Measurements from ENCODE around the gene TAGLN. TPM values are rescaled to one million over a fixed set of nuclear protein-coding genes. Genes with fewer than 3 reads are reported as not detected.
A peak's percentile ranks its signal among the peaks of the same experiment; 100 is the strongest.

TAGLN gene
- total RNA-seq, 4 donors from 2014 or later, result 110 to 361 (median 254) TPM

DNA sequence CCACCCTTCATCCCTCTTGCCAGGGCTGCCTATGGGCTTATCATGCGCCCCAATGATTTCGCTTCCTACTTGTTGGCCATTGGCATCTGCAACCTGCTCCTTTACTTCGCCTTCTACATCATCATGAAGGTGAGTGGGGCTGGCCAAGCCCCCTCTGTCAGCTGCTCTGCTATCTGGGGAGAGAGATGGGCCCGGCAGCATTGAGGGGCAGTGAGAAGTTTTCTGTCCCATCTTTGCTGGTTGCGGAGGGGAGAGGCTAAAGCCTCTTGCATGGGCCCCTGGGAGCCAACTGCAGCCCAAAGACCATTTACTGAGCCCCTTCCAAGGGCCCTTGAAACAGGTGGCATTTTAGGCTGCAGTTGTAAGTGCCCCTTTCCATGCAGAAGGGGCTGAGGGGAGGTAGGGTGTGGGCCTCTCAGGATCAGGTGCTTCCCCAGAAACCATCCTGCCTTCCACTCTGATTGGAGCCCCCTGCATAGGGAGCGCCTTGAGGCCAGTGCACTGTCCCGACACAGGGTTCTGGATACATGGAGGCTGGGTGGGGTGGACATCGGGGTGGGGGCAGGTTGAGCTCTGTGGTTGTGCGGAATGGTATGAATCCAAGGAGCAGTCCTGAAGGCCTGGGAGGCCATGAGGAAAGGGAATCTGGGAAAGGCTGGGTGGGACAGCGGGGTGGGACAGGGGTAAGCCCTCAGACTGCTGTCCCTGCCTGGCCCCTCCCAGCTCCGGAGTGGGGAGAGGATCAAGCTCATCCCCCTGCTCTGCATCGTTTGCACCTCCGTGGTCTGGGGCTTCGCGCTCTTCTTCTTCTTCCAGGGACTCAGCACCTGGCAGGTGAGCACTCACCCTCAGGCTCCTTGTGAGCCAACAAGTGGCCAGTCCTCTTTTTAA is 5.8 kb upstream of the TAGLN start:
- H3K4me3 ChIP-seq, result no peak overlapping the region
- H3K36me3 ChIP-seq, result peaks cover 0 to 83% (median 0%) of the 10 kb centered on the region in 3 donors
- H3K27me3 ChIP-seq, result no peaks in the 10 kb centered on the region
- H3K4me1 ChIP-seq, result peaks cover 0 to 28% (median 12%) of the 10 kb centered on the region in 4 donors
- H3K9me3 ChIP-seq, result no peaks in the 10 kb centered on the region
- DNase-seq, result peak in 1 of 3 donors; percentile 37
- H3K27ac ChIP-seq, result no peak overlapping the region
- no peak for TF ChIP-seq CTCF (IDR thresholded peaks at IDR 0.05)
- TF ChIP-seq POLR2A (IDR thresholded peaks at IDR 0.05), result no peak

GRCh38 chr11:117194267-117194666 is 4.9 kb upstream of the TAGLN start:
- no peaks in the 10 kb centered on the region for H3K9me3 ChIP-seq
- no peak overlapping the region for H3K4me3 ChIP-seq
- H3K27ac ChIP-seq, result peak overlapping the region in 1 of 4 donors; percentile 52
- TF ChIP-seq CTCF (IDR thresholded peaks at IDR 0.05) (no peak), POLR2A (IDR thresholded peaks at IDR 0.05) (no peak)
- H3K27me3 ChIP-seq, result no peaks in the 10 kb centered on the region
- H3K4me1 ChIP-seq, result peaks cover 0 to 34% (median 5%) of the 10 kb centered on the region in 4 donors
- H3K36me3 ChIP-seq, result peaks cover 0 to 74% (median 0%) of the 10 kb centered on the region in 3 donors
- DNase-seq, result no peak

DNA sequence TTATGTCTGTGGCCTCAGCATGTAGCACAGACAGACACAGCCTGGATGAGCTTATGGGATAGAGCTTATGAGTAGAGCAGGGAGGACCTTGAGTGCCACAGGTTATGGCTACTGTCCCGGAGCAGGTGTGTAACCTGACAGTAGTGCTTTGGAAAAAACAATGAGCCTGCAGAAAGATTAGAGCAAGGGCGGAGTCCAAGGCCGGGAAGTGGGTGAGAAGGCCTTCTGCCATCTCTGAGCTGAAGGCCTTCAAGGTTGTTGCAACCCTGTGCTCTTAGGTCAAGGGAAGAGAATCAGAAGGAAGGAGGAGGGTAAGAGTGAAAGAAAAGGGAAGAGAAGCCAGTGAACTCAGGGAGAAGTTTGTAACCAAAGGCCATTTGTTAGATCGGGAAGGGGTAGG is 3.9 kb upstream of the TAGLN start:
- H3K9me3 ChIP-seq, result no peaks in the 10 kb centered on the region
- peaks cover 0 to 29% (median under 1%) of the 10 kb centered on the region in 4 donors for H3K4me1 ChIP-seq
- no peaks in the 10 kb centered on the region for H3K27me3 ChIP-seq
- peak in 2 of 3 donors; percentile 73 to 75 for DNase-seq
- H3K27ac ChIP-seq, result peak overlapping the region in 2 of 4 donors; percentile 40 to 65
- H3K4me3 ChIP-seq, result no peak overlapping the region
- H3K36me3 ChIP-seq, result peaks cover 0 to 64% (median 0%) of the 10 kb centered on the region in 3 donors
- no peak for TF ChIP-seq CTCF (IDR thresholded peaks at IDR 0.05)
- TF ChIP-seq POLR2A (IDR thresholded peaks at IDR 0.05), result peak in 1 of 2 donors; percentile 32

DNA sequence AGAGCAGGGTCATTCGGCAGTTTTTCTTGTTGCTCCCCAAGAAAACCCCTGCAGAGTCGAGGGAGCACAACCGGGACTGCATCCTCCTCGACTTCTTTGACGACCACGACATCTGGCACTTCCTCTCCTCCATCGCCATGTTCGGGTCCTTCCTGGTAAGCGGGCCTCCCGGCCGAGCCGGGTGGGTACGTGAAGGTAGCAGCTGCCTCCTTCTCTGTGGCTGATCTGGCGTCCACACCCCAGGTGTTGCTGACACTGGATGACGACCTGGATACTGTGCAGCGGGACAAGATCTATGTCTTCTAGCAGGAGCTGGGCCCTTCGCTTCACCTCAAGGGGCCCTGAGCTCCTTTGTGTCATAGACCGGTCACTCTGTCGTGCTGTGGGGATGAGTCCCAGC is 3.4 kb upstream of the TAGLN start:
- no peak for DNase-seq
- Histone ChIP-seq H3K36me3 (peaks cover 0 to 59% (median 0%) of the 10 kb centered on the region in 3 donors), H3K4me3 (no peak overlapping the region), H3K27me3 (no peaks in the 10 kb centered on the region), H3K4me1 (peaks cover 0 to 29% (median 0%) of the 10 kb centered on the region in 4 donors), H3K9me3 (no peaks in the 10 kb centered on the region), H3K27ac (peak overlapping the region in 2 of 4 donors; percentile 40 to 65)
- no peak for TF ChIP-seq POLR2A (IDR thresholded peaks at IDR 0.05)
- TF ChIP-seq CTCF (IDR thresholded peaks at IDR 0.05), result no peak

DNA sequence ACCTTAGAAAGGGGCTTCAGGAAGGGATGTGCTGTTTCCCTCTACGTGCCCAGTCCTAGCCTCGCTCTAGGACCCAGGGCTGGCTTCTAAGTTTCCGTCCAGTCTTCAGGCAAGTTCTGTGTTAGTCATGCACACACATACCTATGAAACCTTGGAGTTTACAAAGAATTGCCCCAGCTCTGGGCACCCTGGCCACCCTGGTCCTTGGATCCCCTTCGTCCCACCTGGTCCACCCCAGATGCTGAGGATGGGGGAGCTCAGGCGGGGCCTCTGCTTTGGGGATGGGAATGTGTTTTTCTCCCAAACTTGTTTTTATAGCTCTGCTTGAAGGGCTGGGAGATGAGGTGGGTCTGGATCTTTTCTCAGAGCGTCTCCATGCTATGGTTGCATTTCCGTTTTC is 2.2 kb upstream of the TAGLN start:
- H3K9me3 ChIP-seq, result no peaks in the 10 kb centered on the region
- H3K4me1 ChIP-seq, result peaks cover 0 to 29% (median 0%) of the 10 kb centered on the region in 4 donors
- peak overlapping the region in 3 of 4 donors; percentile 62 to 89 (median 78) for H3K27ac ChIP-seq
- DNase-seq, result no peak
- H3K36me3 ChIP-seq, result peaks cover 0 to 48% (median 0%) of the 10 kb centered on the region in 3 donors
- no peak overlapping the region for H3K4me3 ChIP-seq
- no peak for TF ChIP-seq POLR2A (IDR thresholded peaks at IDR 0.05)
- H3K27me3 ChIP-seq, result no peaks in the 10 kb centered on the region
